Measurements from ENCODE around the gene MRM1.
A peak's percentile ranks its signal among the peaks of the same experiment; 100 is the strongest.

MRM1 gene

DNA sequence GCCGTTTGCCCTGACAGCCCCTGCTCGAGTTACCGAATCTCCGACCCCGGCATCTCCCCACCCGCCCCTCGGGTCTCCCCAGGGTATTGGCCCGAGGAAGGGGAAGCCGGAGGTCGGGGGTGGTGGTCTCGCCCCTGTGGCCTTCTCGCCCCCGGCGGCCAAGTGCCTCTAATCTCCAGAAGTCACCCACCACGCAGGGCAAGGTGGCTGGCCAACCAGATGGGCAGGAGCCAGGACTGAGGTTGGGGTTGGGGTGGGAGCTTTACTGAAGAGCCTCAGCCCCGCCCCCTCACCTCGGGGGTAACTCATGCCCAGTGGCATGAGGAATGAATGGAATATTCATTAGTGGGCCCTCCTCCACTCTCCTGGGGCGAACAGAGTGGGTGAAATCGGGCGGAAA, 9.1 kb upstream of the MRM1 start:
- ChIA-PET CTCF (interaction anchor here (0.6 to 1.9 kb wide), 2 partner anchors 11 to 803 kb away, joined by 3 to 10 read pairs; no protein-coding TSS in a partner anchor), POLR2A (interaction anchor here (0.9 to 2.8 kb wide), 5 partner anchors 10 to 331 kb away, joined by 3 to 36 read pairs (median 11); partner anchors contain the start of genes GGNBP2, MRM1, MYO19 and PIGW)
- no peak for DNase-seq (ENCODE audit: extremely low spot score)
- TF ChIP-seq L3MBTL2 (conservative IDR thresholded peaks at IDR 0.05): no peak
- no peak for TF ChIP-seq FOXK2 (IDR thresholded peaks at IDR 0.05)
- TF ChIP-seq, protein P1, sequence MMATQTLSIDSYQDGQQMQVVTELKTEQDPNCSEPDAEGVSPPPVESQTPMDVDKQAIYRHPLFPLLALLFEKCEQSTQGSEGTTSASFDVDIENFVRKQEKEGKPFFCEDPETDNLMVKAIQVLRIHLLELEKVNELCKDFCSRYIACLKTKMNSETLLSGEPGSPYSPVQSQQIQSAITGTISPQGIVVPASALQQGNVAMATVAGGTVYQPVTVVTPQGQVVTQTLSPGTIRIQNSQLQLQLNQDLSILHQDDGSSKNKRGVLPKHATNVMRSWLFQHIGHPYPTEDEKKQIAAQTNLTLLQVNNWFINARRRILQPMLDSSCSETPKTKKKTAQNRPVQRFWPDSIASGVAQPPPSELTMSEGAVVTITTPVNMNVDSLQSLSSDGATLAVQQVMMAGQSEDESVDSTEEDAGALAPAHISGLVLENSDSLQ (IDR thresholded peaks at IDR 0.05): 0 out of 2 replicates have a peak, but pooled peaks have one; percentile 12
- no peak for TF ChIP-seq SP1 (IDR thresholded peaks at IDR 0.05)
- no peak for TF ChIP-seq BHLHE40 (IDR thresholded peaks at IDR 0.05; ENCODE audit: borderline replicate concordance)
- TF ChIP-seq ARNT (IDR thresholded peaks at IDR 0.05): no peak
- no peak for TF ChIP-seq SUZ12 (IDR thresholded peaks at IDR 0.05)
- TF ChIP-seq TARDBP (IDR thresholded peaks at IDR 0.05): no peak

DNA sequence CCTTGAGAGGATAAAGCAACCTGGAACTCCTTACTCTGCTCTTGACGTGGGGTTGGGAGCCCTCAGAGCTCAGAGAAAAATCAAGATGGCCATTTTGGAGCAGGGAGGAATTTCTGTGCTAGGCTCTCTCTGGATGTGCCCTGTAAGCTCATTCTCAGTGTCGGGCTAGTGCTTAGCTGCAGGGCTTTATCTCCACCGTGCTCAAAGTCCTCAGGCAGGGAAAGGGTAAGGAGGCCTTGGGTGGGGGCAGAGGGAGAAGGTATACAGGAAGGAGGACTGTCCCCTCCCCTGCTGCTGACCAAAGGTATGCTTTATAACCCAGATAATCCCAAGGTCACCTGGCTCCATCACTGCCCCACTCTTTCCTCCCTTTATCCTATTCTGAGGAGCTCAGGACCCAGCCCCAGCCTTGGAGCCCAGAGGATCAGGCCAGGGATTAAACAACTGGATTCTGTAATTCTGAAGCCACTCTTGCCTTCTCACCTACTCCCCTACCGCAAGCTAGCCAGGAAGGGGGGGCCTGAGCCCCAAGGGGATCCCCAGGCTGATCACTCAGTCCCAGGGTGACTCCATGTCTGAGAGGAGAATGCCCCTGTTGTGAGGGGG, 8.6 kb upstream of the MRM1 start:
- TF ChIP-seq HDGF (IDR thresholded peaks at IDR 0.05; ENCODE audit: borderline replicate concordance) (no peak), NFRKB (IDR thresholded peaks at IDR 0.05) (no peak), ZNF384 (IDR thresholded peaks at IDR 0.05) (no peak), FOXM1 (IDR thresholded peaks at IDR 0.05; ENCODE audit: borderline replicate concordance) (no peak), FOXK2 (IDR thresholded peaks at IDR 0.05) (no peak), SP1 (IDR thresholded peaks at IDR 0.05) (no peak), TARDBP (IDR thresholded peaks at IDR 0.05) (no peak), ELF4 (IDR thresholded peaks at IDR 0.05) (no peak), SUZ12 (IDR thresholded peaks at IDR 0.05) (no peak), ARNT (IDR thresholded peaks at IDR 0.05) (no peak), CTBP1 (IDR thresholded peaks at IDR 0.05; ENCODE audit: borderline replicate concordance) (no peak), BHLHE40 (IDR thresholded peaks at IDR 0.05; ENCODE audit: borderline replicate concordance) (no peak), LEF1 (IDR thresholded peaks at IDR 0.05; ENCODE audit: borderline replicate concordance) (no peak), FOXA1 (IDR thresholded peaks at IDR 0.05) (no peak), L3MBTL2 (conservative IDR thresholded peaks at IDR 0.05) (no peak)
- TF ChIP-seq, protein P1 (IDR thresholded peaks at IDR 0.05): no peak
- CTCF ChIA-PET: interaction anchor here (0.6 to 1.9 kb wide), 2 partner anchors 10 to 803 kb away, joined by 3 to 10 read pairs; no protein-coding TSS in a partner anchor
- POLR2A ChIA-PET: interaction anchor here (0.9 to 2.8 kb wide), 5 partner anchors 9 to 331 kb away, joined by 3 to 36 read pairs (median 11); partner anchors contain the start of genes GGNBP2, MRM1, MYO19 and PIGW
- no peak for DNase-seq (ENCODE audit: extremely low spot score)

DNA sequence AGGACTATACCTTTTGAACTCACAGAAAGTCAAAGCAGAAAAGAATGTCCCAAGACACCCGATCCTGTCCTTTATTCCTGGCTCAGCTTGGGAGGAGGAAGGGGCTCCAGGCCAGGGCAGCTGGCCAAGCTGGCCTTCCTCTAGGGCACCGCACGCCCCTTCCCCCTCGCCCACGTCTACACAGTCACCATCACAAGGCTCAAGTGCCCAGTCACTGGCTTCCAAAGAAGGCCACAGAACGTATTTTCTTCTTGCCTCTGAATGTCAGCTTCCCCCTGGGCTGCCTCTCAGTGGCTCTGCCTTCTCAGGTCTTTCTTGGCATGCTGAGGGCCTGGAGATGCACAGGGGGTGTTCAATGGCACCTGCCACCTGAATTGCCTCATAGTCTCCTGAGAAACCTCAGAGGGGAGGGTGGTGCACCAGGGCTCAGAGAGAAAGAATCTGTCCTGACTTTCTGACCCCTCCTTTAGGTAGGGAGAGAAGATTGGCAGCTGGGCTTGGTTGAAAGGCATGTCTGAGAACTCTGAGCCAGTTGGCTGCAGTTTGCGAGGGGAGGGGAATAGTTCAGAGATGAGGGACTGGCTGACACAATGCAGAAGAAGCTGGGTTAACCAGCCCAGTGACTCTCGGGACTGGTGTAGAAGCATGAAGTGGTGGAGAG, 7.6 kb upstream of the MRM1 start:
- no peak for TF ChIP-seq NFRKB (IDR thresholded peaks at IDR 0.05)
- TF ChIP-seq L3MBTL2 (conservative IDR thresholded peaks at IDR 0.05): no peak
- TF ChIP-seq FOXK2 (IDR thresholded peaks at IDR 0.05): no peak
- no peak for TF ChIP-seq BHLHE40 (IDR thresholded peaks at IDR 0.05; ENCODE audit: borderline replicate concordance)
- no peak for TF ChIP-seq ELF4 (IDR thresholded peaks at IDR 0.05)
- no peak for TF ChIP-seq FOXM1 (IDR thresholded peaks at IDR 0.05; ENCODE audit: borderline replicate concordance)
- no peak for TF ChIP-seq CTBP1 (IDR thresholded peaks at IDR 0.05; ENCODE audit: borderline replicate concordance)
- TF ChIP-seq SP1 (IDR thresholded peaks at IDR 0.05): no peak
- TF ChIP-seq ZNF384 (IDR thresholded peaks at IDR 0.05): no peak
- no peak for TF ChIP-seq FOXA1 (IDR thresholded peaks at IDR 0.05)
- TF ChIP-seq, protein P1 (IDR thresholded peaks at IDR 0.05): no peak
- no peak for TF ChIP-seq TARDBP (IDR thresholded peaks at IDR 0.05)
- POLR2A ChIA-PET: interaction anchor here (0.9 to 2.8 kb wide), 5 partner anchors 8 to 59 kb away, joined by 3 to 36 read pairs (median 11); partner anchors contain the start of genes GGNBP2, MRM1, MYO19 and PIGW
- CTCF ChIA-PET: interaction anchor here (0.6 to 1.9 kb wide), 2 partner anchors 9 to 981 kb away, joined by 4 to 10 read pairs; no protein-coding TSS in a partner anchor
- DNase-seq (ENCODE audit: extremely low spot score): no peak

DNA sequence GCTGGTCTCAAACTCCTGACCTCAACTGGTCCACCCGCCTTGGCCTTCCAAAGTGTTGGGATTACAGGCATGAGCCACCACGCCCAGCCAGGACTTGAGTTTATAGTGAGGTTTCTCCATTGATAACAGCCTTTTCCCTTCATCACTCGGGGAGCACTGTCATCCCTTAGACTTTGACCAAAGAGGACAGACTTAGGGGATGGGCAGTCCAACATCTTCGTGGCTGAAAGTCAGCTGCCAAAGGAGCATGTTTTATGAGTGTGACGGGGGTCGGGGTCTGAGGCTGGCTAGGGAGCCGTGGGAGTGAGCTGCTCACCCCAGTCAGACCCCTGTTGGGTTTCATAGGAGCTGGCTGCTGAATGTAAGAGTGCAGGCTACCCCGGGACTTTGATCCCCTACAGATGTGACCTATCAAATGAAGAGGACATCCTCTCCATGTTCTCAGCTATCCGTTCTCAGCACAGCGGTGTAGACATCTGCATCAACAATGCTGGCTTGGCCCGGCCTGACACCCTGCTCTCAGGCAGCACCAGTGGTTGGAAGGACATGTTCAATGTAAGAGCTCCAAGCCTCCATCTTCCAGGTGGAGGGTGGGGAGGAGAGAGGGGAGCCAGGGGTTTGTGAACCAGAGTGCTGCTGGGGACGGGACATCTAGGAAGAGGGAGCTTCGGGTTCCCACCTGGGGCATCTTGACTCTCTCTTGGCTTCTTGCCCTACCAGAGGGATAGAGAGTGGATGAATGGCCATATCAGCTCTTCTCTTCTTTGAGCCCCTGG, 6.6 kb upstream of the MRM1 start:
- ChIA-PET CTCF (interaction anchor here (0.6 kb wide), 2 partner anchors 144 to 982 kb away, joined by 3 to 4 read pairs; no protein-coding TSS in a partner anchor), POLR2A (interaction anchor here (0.5 to 1.3 kb wide), 3 partner anchors 8 to 59 kb away, joined by 3 to 4 read pairs (median 3); no protein-coding TSS in a partner anchor)
- no peak for DNase-seq (ENCODE audit: extremely low spot score)
- TF ChIP-seq, protein P1 (IDR thresholded peaks at IDR 0.05): no peak
- TF ChIP-seq FOXK2 (IDR thresholded peaks at IDR 0.05): no peak
- TF ChIP-seq SP1 (IDR thresholded peaks at IDR 0.05): no peak
- TF ChIP-seq FOXA1 (IDR thresholded peaks at IDR 0.05): no peak
- TF ChIP-seq BHLHE40 (IDR thresholded peaks at IDR 0.05; ENCODE audit: borderline replicate concordance): no peak
- no peak for TF ChIP-seq SUZ12 (IDR thresholded peaks at IDR 0.05)
- no peak for TF ChIP-seq NFRKB (IDR thresholded peaks at IDR 0.05)
- TF ChIP-seq ZNF384 (IDR thresholded peaks at IDR 0.05): no peak
- TF ChIP-seq TARDBP (IDR thresholded peaks at IDR 0.05): no peak
- TF ChIP-seq CTBP1 (IDR thresholded peaks at IDR 0.05; ENCODE audit: borderline replicate concordance): no peak
- no peak for TF ChIP-seq ELF4 (IDR thresholded peaks at IDR 0.05)
- no peak for TF ChIP-seq L3MBTL2 (conservative IDR thresholded peaks at IDR 0.05)
- no peak for TF ChIP-seq LEF1 (IDR thresholded peaks at IDR 0.05; ENCODE audit: borderline replicate concordance)
- TF ChIP-seq ARNT (IDR thresholded peaks at IDR 0.05): no peak
- TF ChIP-seq FOXM1 (IDR thresholded peaks at IDR 0.05; ENCODE audit: borderline replicate concordance): no peak
- TF ChIP-seq HDGF (IDR thresholded peaks at IDR 0.05; ENCODE audit: borderline replicate concordance): no peak

Data from HEK293T (cell line).